ENCODE data around the gene KRTAP10-4.

GRCh38 chr21:44566403-44566802 lies 7.1 kb upstream of the KRTAP10-4 start:
- TF ChIP-seq FOXJ3 (CRISPR knock-in tag; IDR thresholded peaks at IDR 0.05) (no peak), POLR2AphosphoS5 (IDR thresholded peaks at IDR 0.05; ENCODE audit: low read depth, low read length) (no peak), RFX5 (IDR thresholded peaks at IDR 0.05; ENCODE audit: low read length) (no peak), MAX (IDR thresholded peaks at IDR 0.05; ENCODE audit: low read depth) (no peak), MXI1 (IDR thresholded peaks at IDR 0.05; ENCODE audit: low read depth, low read length) (no peak), RCOR1 (IDR thresholded peaks at IDR 0.05; ENCODE audit: low read length) (no peak), RXRA (IDR thresholded peaks at IDR 0.05; ENCODE audit: borderline replicate concordance, low read depth) (no peak), REST (IDR thresholded peaks at IDR 0.05; ENCODE audit: low read depth, low read length) (no peak), EP300 (IDR thresholded peaks at IDR 0.05; ENCODE audit: borderline replicate concordance in 1 of 2, low read depth in 1 of 2, low read length in 1 of 2) (no peak), RAD21 (IDR thresholded peaks at IDR 0.05; ENCODE audit: low read length) (no peak), JUND (IDR thresholded peaks at IDR 0.05) (no peak)
- TF ChIP-seq, protein P1, sequence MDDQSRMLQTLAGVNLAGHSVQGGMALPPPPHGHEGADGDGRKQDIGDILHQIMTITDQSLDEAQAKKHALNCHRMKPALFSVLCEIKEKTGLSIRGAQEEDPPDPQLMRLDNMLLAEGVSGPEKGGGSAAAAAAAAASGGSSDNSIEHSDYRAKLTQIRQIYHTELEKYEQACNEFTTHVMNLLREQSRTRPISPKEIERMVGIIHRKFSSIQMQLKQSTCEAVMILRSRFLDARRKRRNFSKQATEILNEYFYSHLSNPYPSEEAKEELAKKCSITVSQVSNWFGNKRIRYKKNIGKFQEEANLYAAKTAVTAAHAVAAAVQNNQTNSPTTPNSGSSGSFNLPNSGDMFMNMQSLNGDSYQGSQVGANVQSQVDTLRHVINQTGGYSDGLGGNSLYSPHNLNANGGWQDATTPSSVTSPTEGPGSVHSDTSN (IDR thresholded peaks at IDR 0.05) = no peak
- TF ChIP-seq, protein P2, sequence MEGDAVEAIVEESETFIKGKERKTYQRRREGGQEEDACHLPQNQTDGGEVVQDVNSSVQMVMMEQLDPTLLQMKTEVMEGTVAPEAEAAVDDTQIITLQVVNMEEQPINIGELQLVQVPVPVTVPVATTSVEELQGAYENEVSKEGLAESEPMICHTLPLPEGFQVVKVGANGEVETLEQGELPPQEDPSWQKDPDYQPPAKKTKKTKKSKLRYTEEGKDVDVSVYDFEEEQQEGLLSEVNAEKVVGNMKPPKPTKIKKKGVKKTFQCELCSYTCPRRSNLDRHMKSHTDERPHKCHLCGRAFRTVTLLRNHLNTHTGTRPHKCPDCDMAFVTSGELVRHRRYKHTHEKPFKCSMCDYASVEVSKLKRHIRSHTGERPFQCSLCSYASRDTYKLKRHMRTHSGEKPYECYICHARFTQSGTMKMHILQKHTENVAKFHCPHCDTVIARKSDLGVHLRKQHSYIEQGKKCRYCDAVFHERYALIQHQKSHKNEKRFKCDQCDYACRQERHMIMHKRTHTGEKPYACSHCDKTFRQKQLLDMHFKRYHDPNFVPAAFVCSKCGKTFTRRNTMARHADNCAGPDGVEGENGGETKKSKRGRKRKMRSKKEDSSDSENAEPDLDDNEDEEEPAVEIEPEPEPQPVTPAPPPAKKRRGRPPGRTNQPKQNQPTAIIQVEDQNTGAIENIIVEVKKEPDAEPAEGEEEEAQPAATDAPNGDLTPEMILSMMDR (IDR thresholded peaks at IDR 0.05) = no peak
- TF ChIP-seq, protein P3, sequence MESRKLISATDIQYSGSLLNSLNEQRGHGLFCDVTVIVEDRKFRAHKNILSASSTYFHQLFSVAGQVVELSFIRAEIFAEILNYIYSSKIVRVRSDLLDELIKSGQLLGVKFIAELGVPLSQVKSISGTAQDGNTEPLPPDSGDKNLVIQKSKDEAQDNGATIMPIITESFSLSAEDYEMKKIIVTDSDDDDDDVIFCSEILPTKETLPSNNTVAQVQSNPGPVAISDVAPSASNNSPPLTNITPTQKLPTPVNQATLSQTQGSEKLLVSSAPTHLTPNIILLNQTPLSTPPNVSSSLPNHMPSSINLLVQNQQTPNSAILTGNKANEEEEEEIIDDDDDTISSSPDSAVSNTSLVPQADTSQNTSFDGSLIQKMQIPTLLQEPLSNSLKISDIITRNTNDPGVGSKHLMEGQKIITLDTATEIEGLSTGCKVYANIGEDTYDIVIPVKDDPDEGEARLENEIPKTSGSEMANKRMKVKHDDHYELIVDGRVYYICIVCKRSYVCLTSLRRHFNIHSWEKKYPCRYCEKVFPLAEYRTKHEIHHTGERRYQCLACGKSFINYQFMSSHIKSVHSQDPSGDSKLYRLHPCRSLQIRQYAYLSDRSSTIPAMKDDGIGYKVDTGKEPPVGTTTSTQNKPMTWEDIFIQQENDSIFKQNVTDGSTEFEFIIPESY (IDR thresholded peaks at IDR 0.05; ENCODE audit: borderline replicate concordance, low read depth) = no peak
